ENCODE measurements around the gene RIMS4. TPM values are rescaled to one million over a fixed set of nuclear protein-coding genes. Genes with fewer than 3 reads are reported as not detected.
A peak's percentile ranks its signal among the peaks of the same experiment; 100 is the strongest.

Gene RIMS4
- polyA plus RNA-seq, 5 donors, result 1.9 to 6.0 (median 3.2) TPM

DNA sequence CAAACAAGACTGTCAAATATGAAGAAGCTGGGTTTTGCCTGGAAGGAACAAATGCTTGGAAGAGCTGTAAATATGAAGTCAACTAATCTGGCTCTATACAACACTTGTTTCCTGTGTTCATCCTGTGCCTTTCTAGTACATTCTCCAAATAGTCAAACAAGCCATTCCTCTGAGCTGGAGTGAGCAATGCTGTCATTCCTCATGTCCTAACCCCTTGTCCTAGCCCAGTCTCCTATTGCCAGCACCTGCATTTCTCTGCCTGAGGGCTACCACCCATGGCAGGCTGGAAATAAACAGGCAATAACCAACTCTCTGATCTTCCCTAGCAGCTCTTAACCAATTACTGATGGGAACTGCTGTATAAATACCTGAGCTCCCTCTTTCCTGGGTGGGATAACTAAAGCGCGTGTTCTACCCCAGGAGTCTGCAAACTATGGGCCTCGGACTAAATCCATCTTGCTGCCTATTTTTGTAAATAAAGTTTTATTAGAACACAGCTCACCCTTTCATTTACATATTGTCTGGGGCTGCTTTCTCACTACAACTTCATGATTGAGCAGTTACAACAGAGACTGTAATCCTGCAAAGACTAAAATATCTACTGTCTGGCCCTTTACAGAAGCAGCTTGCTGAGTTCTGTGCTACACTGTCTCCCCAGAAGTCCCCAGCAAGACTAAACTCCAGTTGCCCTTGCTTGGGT is 13.4 kb downstream of the RIMS4 start:
- no peak for DNase-seq

DNA sequence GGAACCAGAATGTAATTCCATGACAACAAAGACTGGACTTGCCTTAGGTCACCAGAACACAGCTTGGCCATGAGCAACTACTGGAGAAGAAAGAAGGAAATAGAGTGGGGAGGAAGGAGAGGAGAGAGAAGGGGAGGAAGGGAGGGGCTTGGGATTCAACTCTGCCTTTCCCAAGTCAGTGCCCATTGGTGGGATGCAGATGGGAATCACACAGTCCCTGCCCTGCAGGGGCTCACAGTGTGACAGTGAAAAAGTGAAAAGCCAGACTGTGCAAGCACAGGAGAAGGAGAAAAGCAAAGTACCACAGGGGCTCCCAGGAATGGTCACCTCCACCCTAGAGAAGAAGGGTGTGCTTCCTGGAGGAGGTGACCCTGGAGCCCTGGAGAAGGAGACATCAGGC is 14.0 kb downstream of the RIMS4 start:
- DNase-seq, result no peak

DNA sequence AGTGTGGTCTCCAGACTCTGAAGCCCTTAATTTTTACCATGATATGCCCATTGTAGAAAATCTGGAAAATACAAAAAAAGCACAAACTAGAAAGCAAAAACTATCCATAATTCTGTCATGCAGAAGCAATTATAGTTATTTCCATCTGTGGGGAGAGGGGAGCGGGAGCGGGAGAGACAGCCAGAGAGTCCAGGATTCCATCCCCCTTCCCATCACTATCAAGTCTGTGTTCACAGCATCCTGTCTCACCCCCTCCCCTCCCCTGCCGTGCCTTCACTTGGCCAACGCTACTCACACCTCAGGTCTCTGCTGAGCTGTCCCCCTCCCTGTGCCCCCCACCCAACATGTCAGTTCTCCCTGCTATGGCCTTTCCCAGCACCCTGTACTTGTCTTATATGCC is 14.5 kb downstream of the RIMS4 start:
- DNase-seq, result no peak

GRCh38 chr20:44792796-44793195 is 17.6 kb downstream of the RIMS4 start:
- DNase-seq, result no peak

DNA sequence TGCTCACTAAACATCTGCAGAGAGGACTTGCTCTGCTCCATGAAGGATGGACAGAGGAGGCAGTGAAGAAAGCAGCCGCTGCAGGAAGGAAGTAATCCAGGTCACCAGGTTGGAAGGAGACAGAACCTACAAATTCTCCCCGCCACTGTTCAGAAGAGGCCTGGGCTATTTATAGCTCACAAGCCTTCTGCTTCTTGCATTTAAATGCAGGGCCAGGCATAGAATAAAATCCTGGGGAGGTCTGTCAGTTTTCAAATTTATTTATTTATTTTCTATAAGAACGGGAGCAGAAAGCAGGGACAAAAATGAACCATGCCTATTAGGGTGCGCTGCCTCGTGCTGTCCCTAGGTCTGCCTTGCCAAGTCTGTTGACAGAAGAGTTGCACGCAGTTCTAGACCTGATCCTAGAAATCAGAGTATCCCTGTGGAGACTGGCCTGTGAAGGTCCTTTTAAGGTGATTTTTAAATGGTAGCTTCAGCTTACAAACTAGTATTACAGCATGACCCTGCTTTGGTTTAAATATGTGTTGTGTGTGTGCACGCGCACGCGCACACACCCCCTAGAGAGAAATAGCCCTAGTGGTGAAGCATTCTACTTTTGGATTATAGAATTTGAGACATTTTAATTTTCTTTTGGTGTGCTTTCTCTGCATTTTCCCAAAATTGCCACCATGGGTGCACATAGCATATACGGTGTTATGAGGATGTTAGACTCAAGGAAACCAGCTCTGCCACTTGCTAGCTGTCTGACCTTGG is 19.5 kb downstream of the RIMS4 start:
- no peak for DNase-seq

DNA sequence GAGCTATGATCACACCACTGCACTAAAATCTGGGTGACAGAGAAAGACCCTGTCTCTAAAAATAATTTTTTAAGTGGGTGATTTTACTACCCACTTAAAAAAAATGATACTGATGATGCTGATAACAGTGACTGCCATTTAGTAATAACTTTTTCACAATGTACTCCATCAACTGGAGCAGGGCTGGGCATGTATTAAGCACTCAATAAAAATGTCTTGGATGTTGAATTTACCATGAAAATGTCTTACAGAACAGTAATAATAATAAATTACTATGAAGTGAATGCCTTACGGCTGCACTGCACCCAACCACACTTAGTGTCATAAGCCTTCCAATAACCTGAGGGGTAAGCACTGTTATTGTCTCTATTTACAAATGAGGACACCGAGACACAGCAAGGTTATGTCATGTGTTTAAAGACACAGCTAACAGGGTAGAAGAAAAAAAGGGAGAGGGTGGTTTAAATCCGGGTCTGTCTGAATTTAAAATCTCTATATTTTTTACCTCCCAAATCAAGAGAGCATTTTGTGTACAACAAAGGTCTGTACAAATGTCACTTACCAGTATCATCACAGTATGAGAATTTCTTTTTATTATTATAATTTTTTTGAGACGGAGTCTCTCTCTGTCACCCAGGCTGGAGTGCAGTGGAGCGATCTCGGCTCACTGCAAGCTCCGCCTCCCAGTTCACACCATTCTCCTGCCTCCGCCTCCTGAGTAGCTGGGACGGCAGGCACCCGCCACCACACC is 21.5 kb downstream of the RIMS4 start:
- DNase-seq, result no peak

GRCh38 chr20:44787299-44787698 is 23.0 kb downstream of the RIMS4 start:
- no peak for DNase-seq

- DNase-seq, result no peak
These were observed 24.6 kb downstream of the RIMS4 start for GRCh38 chr20:44785768-44786167.

GRCh38 chr20:44784688-44785087 is 25.7 kb downstream of the RIMS4 start:
- no peak for DNase-seq

GRCh38 chr20:44781791-44782190 is 28.6 kb downstream of the RIMS4 start:
- DNase-seq, result no peak

- no peak for DNase-seq
These were observed 29.2 kb downstream of the RIMS4 start for GRCh38 chr20:44781118-44781517.

GRCh38 chr20:44780226-44780625 is 30.1 kb downstream of the RIMS4 start:
- DNase-seq, result peak; percentile 39 to 53

- DNase-seq, result no peak
These were observed 33.4 kb downstream of the RIMS4 start for GRCh38 chr20:44776980-44777379.

GRCh38 chr20:44773070-44773829 is 37.1 kb downstream of the RIMS4 start:
- DNase-seq, result no peak

GRCh38 chr20:44772636-44773035 is 37.7 kb downstream of the RIMS4 start:
- DNase-seq, result no peak

GRCh38 chr20:44771172-44771535 is 39.2 kb downstream of the RIMS4 start:
- DNase-seq, result no peak

DNA sequence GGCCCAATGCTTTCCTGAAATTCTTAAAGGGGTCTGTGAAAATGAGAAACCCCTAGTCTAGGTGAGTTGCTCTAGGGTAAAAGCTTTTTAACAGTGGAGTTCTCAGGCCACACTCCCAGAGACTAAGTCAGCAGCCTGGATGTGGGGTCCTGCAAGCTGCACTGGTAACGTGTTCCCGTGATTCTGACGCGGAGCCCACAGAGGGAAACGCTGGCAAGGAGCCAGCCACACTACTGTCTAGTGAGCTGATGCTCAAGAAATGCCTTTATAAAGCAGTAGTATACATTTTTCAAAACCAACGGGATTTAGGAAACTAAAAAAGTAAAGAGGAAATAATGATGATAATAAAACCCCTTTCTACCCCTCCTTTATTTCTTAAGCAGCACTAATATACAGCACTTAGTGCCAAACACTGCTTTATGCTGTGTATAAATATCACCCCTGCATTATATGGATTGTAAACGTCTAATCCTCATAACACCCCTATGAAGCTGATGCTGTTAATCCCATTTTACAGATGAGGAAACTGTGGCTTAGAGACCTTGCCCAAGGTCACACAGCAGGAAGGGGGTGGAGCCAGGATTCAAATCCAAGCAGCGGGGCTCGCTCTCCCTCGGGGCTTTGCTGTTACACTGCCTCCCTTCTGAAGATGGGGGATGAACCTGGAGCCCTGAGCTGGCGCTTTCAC is 39.7 kb downstream of the RIMS4 start:
- DNase-seq, result no peak

DNA sequence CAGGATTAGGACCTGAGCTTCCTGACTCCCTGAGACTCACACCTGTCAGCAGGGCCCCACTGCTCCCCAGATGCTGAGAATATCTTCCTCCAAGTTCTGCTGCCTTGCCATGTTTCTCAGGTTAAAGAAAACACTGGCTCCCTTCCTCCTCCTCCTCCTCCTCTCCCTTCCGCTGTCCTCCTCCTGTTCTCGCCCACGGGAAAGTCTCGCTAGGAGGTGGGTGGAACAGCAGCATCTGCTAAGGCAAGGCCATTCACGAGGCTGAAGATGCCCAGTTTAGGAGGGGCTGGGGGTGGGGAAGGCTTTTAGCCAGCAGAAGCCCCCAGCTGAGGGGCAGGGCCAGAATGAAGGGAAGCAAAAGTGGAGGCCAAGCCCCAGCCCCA is 40.9 kb downstream of the RIMS4 start:
- no peak for DNase-seq

DNA sequence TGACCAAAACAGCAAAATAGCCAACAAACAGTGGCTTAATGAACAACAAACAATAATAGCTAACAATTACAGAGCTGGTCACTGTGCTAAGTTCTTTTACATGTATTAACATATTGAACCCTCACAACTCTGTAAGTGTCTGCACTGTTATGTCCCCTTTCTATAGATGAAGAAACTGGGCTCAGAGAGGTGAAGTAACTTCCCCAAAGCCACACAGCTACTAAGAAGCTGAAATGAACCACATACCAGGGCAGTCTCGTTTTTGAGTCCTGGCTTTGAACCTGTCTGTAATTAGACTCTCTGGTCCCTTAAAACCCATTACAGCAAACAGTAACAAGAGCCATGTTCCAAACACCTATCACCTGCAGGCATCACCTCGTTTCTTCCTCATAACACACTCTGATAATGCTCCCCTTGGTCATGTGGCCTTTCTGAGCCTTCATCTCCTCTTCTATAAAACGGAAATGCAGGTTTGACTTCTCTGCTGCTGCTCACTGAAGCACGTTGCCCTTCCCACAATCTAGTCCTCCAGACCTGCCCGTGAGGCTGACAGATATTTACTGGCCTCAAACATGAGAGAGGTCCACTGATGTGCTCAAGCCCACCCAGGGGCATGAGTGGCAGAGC is 41.4 kb downstream of the RIMS4 start:
- no peak for DNase-seq

DNA sequence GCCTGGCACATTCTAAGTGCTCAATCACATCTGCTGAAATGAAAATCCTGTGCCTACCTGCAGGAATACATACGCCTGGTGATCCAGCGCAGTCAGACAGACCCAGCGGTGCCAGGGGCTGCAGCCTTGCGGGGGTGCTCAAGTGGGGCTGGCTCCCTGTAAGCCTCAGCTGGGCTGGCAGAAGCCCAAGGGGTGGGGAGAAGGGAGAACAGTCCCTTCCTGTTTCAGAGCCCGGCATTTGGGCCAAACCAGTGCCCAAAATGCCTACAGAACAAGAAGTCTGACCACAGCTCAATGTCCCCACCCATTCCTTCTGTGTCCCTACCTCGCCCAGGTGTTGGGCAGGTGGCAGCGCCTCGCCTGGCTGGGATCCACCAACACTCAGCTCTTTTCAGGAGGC is 42.1 kb downstream of the RIMS4 start:
- no peak for DNase-seq

All from right lung (tissue), 5 donors.